Measurements from ENCODE around the gene ABHD17C.
"Not testable (repeated sequence)": the region's sequence is repeated elsewhere in the genome, so short reads cannot be mapped to it uniquely, and the experiment has no call there.

The ABHD17C gene

DNA sequence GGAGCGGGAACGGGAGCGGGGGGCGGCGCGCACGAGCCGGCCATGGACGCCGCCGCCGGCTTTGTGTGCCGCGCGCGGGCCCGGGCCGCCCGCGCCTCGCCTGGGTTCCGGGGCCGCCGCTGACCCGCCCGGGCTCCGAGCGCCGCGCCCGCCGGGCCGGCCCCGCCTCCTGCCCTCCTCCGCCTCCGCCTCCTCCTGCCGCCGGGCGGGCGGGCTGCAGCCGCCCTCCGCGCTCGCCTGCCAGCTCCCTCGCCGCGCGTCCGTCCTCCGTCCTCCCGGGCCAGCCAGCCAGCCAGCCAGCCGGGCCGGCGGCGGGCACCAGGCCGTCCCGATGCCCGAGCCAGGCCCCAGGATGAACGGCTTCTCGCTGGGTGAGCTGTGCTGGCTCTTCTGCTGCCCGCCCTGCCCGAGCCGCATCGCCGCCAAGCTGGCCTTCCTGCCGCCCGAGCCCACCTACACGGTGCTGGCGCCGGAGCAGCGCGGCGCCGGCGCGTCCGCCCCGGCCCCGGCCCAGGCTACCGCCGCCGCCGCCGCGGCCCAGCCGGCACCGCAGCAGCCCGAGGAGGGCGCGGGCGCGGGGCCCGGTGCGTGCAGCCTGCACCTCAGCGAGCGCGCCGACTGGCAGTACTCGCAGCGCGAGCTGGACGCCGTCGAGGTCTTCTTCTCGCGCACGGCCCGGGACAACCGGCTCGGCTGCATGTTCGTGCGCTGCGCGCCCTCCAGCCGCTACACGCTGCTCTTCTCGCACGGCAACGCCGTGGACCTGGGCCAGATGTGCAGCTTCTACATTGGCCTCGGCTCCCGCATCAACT, at the start of gene ABHD17C:
Gene ABHD17C (plus strand): TSS at position 212 of the 812 bp plus-strand sequence. CDS start 120 bp downstream, at position 332.
- peak within 1 kb of the TSS; percentile 93 to 99 (median 98) for H3K4me3 Mint-ChIP-seq
- H3K9me3 Mint-ChIP-seq: no peaks in the 10 kb centered on the region
- H3K36me3 Mint-ChIP-seq (ENCODE audit: low read depth): peaks cover 7% of the 10 kb centered on the region
- TF ChIP-seq, protein P1, sequence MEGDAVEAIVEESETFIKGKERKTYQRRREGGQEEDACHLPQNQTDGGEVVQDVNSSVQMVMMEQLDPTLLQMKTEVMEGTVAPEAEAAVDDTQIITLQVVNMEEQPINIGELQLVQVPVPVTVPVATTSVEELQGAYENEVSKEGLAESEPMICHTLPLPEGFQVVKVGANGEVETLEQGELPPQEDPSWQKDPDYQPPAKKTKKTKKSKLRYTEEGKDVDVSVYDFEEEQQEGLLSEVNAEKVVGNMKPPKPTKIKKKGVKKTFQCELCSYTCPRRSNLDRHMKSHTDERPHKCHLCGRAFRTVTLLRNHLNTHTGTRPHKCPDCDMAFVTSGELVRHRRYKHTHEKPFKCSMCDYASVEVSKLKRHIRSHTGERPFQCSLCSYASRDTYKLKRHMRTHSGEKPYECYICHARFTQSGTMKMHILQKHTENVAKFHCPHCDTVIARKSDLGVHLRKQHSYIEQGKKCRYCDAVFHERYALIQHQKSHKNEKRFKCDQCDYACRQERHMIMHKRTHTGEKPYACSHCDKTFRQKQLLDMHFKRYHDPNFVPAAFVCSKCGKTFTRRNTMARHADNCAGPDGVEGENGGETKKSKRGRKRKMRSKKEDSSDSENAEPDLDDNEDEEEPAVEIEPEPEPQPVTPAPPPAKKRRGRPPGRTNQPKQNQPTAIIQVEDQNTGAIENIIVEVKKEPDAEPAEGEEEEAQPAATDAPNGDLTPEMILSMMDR (IDR thresholded peaks at IDR 0.05; ENCODE audit: unreplicated experiment in 3 of 3): no peak
- H3K27me3 Mint-ChIP-seq (ENCODE audit: low read depth): peaks cover 5% of the 10 kb centered on the region
- peaks cover 32% of the 10 kb centered on the region for H3K4me1 Mint-ChIP-seq
- peak within 1 kb of the TSS; percentile 88 to 97 (median 97) for H3K27ac Mint-ChIP-seq

DNA sequence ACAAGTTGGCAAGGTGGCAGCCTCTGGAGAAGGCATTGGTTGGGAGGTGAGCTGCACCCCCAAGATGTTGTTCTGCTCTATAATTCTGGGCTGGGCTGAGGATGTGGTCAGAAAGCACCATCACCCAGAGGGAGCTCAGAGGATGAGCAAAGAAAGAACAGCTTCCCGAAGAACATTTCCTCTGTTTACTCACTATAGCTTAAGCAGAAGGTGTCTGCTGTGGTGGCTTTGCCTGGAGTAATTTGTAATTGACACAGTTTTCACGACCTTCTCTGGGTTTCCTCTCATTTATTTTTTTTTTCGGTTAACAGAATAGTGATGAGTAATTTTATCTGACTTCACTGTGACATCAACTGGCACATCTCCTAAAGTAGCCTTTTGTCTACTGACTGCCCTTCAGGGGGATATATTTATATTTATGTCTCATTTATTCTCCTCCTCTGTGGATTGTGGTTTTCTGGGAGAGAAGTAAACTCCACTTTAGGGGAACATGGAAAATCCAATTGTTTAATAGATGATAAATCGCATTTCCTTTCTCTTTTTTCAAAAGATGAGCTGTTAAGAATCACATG, 49.5 kb upstream of the ABHD17C start:
- TF ChIP-seq, protein P1 (IDR thresholded peaks at IDR 0.05; ENCODE audit: unreplicated experiment in 3 of 3): no peak

DNA sequence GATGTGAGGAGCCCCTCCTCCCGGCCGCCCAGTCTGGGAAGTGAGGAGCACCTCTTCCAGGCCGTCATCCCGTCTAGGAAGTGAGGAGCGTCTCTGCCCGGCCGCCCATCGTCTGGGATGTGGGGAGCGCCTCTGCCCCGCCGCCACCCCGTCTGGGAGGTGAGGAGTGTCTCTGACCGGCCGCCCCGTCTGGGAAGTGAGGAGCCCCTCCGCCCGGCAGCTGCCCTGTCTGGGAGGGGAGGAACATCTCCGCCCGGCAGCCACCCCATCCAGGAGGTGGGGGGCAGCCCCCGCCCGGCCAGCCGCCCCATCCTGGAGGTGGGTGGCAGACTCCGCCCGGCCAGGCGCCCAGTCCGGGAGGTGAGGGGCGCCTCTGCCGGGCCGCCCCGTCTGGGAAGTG, 47.7 kb upstream of the ABHD17C start:
- not testable (repeated sequence) for H3K4me3 Mint-ChIP-seq; H3K27me3 Mint-ChIP-seq (ENCODE audit: low read depth); H3K36me3 Mint-ChIP-seq (ENCODE audit: low read depth); H3K4me1 Mint-ChIP-seq; H3K27ac Mint-ChIP-seq
- peaks cover 32% of the 10 kb centered on the region for H3K9me3 Mint-ChIP-seq

More for the DNA sequence above, 49.5 kb upstream of the ABHD17C start:
- peaks cover 3% of the 10 kb centered on the region for H3K27me3 Mint-ChIP-seq (ENCODE audit: low read depth)
- H3K4me1 Mint-ChIP-seq: no peaks in the 10 kb centered on the region
- H3K4me3 Mint-ChIP-seq: no peak overlapping the region
- H3K9me3 Mint-ChIP-seq: peaks cover 31% of the 10 kb centered on the region
- H3K36me3 Mint-ChIP-seq (ENCODE audit: low read depth): no peaks in the 10 kb centered on the region
- no peak overlapping the region for H3K27ac Mint-ChIP-seq

DNA sequence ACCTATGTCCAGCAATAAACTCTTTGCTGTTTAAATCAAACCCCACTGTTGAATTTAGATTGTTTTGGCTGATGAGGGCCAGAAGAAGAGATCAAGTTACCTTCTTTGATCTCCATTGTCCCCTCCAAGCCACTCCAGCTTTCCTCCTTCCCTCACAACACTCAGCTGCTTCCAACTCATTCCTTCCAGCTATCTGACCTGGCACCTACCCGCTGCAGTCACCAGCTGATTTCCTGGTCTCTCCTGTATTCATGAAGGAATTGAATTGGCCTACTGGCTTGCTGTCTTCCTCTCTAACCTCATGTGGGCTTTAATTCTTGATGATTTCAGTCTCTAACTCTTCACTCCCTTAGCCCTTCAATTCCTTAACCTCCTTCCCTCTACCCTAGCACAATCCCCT, 40.8 kb upstream of the ABHD17C start:
- Mint-ChIP-seq H3K9me3 (peaks cover 19% of the 10 kb centered on the region), H3K27me3 (ENCODE audit: low read depth) (peaks cover 4% of the 10 kb centered on the region), H3K36me3 (ENCODE audit: low read depth) (peaks cover 4% of the 10 kb centered on the region), H3K4me1 (no peaks in the 10 kb centered on the region), H3K27ac (no peak overlapping the region), H3K4me3 (no peak overlapping the region)
- TF ChIP-seq, protein P1 (IDR thresholded peaks at IDR 0.05; ENCODE audit: unreplicated experiment in 3 of 3): no peak

DNA sequence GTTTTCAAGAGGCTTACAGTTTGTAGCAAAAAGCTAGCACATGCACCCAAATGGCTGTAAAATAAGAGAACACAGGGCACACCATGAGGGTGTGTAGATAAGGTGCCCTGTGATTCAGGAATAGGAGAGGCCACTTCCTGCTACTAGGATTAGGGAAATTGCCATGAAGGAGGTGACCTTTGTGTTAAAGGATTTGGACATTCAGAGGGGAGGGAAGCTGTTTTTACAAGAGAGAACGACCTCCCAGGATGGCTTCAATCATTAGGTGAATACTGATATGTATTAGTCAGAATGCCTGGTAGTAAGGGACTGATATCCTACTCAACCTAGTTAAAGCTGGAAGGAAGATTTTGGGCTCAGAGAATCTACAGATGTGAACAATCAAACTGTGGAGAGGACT, 35.7 kb upstream of the ABHD17C start:
- no peaks in the 10 kb centered on the region for H3K27me3 Mint-ChIP-seq (ENCODE audit: low read depth)
- H3K4me3 Mint-ChIP-seq: no peak overlapping the region
- TF ChIP-seq, protein P1 (IDR thresholded peaks at IDR 0.05; ENCODE audit: unreplicated experiment in 3 of 3): no peak
- no peaks in the 10 kb centered on the region for H3K4me1 Mint-ChIP-seq
- H3K9me3 Mint-ChIP-seq: peaks cover 3% of the 10 kb centered on the region
- no peaks in the 10 kb centered on the region for H3K36me3 Mint-ChIP-seq (ENCODE audit: low read depth)
- H3K27ac Mint-ChIP-seq: no peak overlapping the region

DNA sequence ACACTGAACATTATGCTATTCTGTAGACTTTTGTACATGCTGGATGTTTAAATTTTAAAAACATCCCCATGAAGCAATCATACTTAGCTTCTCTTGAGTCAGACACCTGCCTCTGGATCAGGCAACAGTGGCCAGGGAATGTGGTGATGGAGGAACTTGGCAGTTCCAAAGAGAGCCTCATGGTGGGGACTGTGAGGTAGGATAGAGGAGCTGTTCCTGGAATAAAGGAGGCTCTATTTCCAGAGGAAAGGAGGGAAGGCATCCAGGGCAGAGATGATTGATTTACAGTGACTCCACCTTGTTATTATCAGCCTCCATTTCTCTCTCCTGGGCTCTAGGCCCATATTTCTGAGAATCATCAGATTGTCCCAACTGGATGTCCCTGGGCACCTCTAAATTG, 35.0 kb upstream of the ABHD17C start:
- Mint-ChIP-seq H3K36me3 (ENCODE audit: low read depth) (no peaks in the 10 kb centered on the region), H3K9me3 (peaks cover 1% of the 10 kb centered on the region), H3K4me1 (no peaks in the 10 kb centered on the region), H3K4me3 (no peak overlapping the region), H3K27me3 (ENCODE audit: low read depth) (no peaks in the 10 kb centered on the region), H3K27ac (no peak overlapping the region)
- TF ChIP-seq, protein P1 (IDR thresholded peaks at IDR 0.05; ENCODE audit: unreplicated experiment in 3 of 3): peak; percentile 35 to 76 (median 50)

Data from nephron (organoid).